C4-2B (cell line): ENCODE results near the gene DGKI.

Experiments
- ZFX ChIP-seq: fragments of 450-650 bp; IDR thresholded peaks from 2 replicates; pipeline ENCODE4 v1.6.1; 2017
- TF ChIP-seq, protein P1 (sequence below): fragments of 450-650 bp; conservative IDR thresholded peaks from 2 replicates; pipeline ENCODE4 v1.5.1; 2017; ENCODE audit warnings: mild to moderate bottlenecking

- TF ChIP-seq, protein P1, sequence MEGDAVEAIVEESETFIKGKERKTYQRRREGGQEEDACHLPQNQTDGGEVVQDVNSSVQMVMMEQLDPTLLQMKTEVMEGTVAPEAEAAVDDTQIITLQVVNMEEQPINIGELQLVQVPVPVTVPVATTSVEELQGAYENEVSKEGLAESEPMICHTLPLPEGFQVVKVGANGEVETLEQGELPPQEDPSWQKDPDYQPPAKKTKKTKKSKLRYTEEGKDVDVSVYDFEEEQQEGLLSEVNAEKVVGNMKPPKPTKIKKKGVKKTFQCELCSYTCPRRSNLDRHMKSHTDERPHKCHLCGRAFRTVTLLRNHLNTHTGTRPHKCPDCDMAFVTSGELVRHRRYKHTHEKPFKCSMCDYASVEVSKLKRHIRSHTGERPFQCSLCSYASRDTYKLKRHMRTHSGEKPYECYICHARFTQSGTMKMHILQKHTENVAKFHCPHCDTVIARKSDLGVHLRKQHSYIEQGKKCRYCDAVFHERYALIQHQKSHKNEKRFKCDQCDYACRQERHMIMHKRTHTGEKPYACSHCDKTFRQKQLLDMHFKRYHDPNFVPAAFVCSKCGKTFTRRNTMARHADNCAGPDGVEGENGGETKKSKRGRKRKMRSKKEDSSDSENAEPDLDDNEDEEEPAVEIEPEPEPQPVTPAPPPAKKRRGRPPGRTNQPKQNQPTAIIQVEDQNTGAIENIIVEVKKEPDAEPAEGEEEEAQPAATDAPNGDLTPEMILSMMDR: no peak
- TF ChIP-seq ZFX: no peak
Measured at GRCh38 chr7:137882261-137882668, 35.5 kb upstream of the DGKI start.
